Left kidney (tissue), 2 donors: ENCODE results near the gene UBXN1. TPM values are rescaled to one million over a fixed set of nuclear protein-coding genes. Genes with fewer than 3 reads are reported as not detected.

Source experiments
- DNase-seq: peaks from one replicate; pipeline ENCODE4 v3.0.0-alpha.2; 2013
- polyA plus RNA-seq: library from polyadenylated mRNA; unstranded; fragments of 120-200 nt; gene quantifications from one replicate; pipeline ENCODE4 v1.2.1, GENCODE V29; 2013; ENCODE audit not compliant: insufficient read length

The UBXN1 gene
- polyA plus RNA-seq, 1 donor, result 140 TPM

GRCh38 chr11:62646825-62647608 is 31.9 kb downstream of the UBXN1 start:
- DNase-seq, result no peak

GRCh38 chr11:62645946-62646824 is 32.7 kb downstream of the UBXN1 start, which contains the start of gene GANAB:
GANAB (minus strand) TSS chr11:62646613; CDS start chr11:62646599, 14 bp downstream.
- peak; percentile 99 for DNase-seq

- no peak for DNase-seq
Observed at GRCh38 chr11:62645671-62645945, 33.3 kb downstream of the UBXN1 start.

GRCh38 chr11:62644220-62644619 is 34.7 kb downstream of the UBXN1 start:
- no peak for DNase-seq

GRCh38 chr11:62632492-62632891 is 46.4 kb downstream of the UBXN1 start:
- no peak for DNase-seq

GRCh38 chr11:62627713-62628112 is 51.2 kb downstream of the UBXN1 start:
- DNase-seq, result no peak

Other genes with a start within 250 kb of the UBXN1 start
- 199 TPM for gene AHNAK, start 132.3 kb downstream of the UBXN1 start, polyA plus RNA-seq
- gene EEF1G, start 105.2 kb downstream of the UBXN1 start, polyA plus RNA-seq, result 2,043 TPM
- gene TUT1, start 87.5 kb downstream of the UBXN1 start, polyA plus RNA-seq, result 24.8 TPM
- gene MTA2, start 77.2 kb downstream of the UBXN1 start, polyA plus RNA-seq, result 108 TPM
- gene EML3, start 66.3 kb downstream of the UBXN1 start, polyA plus RNA-seq, result 36.4 TPM
- 3.5 TPM for gene ROM1, start 65.8 kb downstream of the UBXN1 start, polyA plus RNA-seq
- gene B3GAT3, start 57.1 kb downstream of the UBXN1 start, polyA plus RNA-seq, result 26.3 TPM
- gene GANAB, start 32.5 kb downstream of the UBXN1 start, polyA plus RNA-seq, result 395 TPM
- gene INTS5, start 25.8 kb downstream of the UBXN1 start, polyA plus RNA-seq, result 17.8 TPM
- gene C11orf98, start 13.9 kb downstream of the UBXN1 start, polyA plus RNA-seq, result 59.0 TPM
- 5.9 TPM for gene CSKMT, start 13.8 kb downstream of the UBXN1 start, polyA plus RNA-seq
- gene UQCC3, start 7.4 kb downstream of the UBXN1 start, polyA plus RNA-seq, result 7.5 TPM
- 9.0 TPM for gene LBHD1, start 6.8 kb downstream of the UBXN1 start, polyA plus RNA-seq
- 0.78 TPM for gene LRRN4CL, start 10.5 kb upstream of the UBXN1 start, polyA plus RNA-seq
- gene BSCL2, start 28.4 kb upstream of the UBXN1 start, polyA plus RNA-seq, result 68.3 TPM
- gene GNG3, start 28.6 kb upstream of the UBXN1 start, polyA plus RNA-seq, result 2.5 TPM
- gene HNRNPUL2, start 48.4 kb upstream of the UBXN1 start, polyA plus RNA-seq, result 101 TPM
- gene TTC9C, start 49.4 kb upstream of the UBXN1 start, polyA plus RNA-seq, result 43.1 TPM
- gene ZBTB3, start 75.1 kb upstream of the UBXN1 start, polyA plus RNA-seq, result 8.1 TPM
- 145 TPM for gene POLR2G, start 82.5 kb upstream of the UBXN1 start, polyA plus RNA-seq
- 39.8 TPM for gene TAF6L, start 92.3 kb upstream of the UBXN1 start, polyA plus RNA-seq
- 66.4 TPM for gene TMEM179B, start 108.3 kb upstream of the UBXN1 start, polyA plus RNA-seq
- gene TMEM223, start 112.9 kb upstream of the UBXN1 start, polyA plus RNA-seq, result 25.0 TPM
- gene NXF1, start 126.4 kb upstream of the UBXN1 start, polyA plus RNA-seq, result 136 TPM
- 51.3 TPM for gene STX5, start 153.0 kb upstream of the UBXN1 start, polyA plus RNA-seq
- gene TEX54, start 153.8 kb upstream of the UBXN1 start, polyA plus RNA-seq, result not detected
- 42.1 TPM for gene WDR74, start 160.5 kb upstream of the UBXN1 start, polyA plus RNA-seq
- 193 TPM for gene SLC3A2, start 201.8 kb upstream of the UBXN1 start, polyA plus RNA-seq
- gene CHRM1, start 242.3 kb upstream of the UBXN1 start, polyA plus RNA-seq, result not detected